HCT116 (cell line): ENCODE results near the gene SYDE2. TPM values are rescaled to one million over a fixed set of nuclear protein-coding genes. Genes with fewer than 3 reads are reported as not detected.

ENCODE experiments used
- ATAC-seq: fragments of 200-7000 bp; cut with Tn5 transposase; 2 replicates; pipeline ENCODE4 v1.9.1; 2020; ENCODE audit warnings: mild to moderate bottlenecking, moderate library complexity
- BruUV-seq: library from RNA; stranded (reverse); fragments of 400-500 nt; replicated peaks from 2 replicates; lab custom pipeline; 2021; lab: Mats Ljungman, UMichigan
- CTCF ChIA-PET: fragments of 300-600 bp; sonication (Branson Sonifier 250); formaldehyde crosslinking; loops from one replicate; lab custom pipeline; 2021; ENCODE audit warnings: antibody characterized with exemption; lab: Charles Lee
- POLR2A ChIA-PET: fragments of 300-600, 350-600 bp; sonication (Branson Sonifier 250); formaldehyde crosslinking; loops from one replicate; lab custom pipeline; 2021; ENCODE audit warnings: antibody characterized with exemption; lab: Charles Lee
- RAD21 ChIA-PET, 2 experiments: fragments of 300-600 bp; sonication (Branson Sonifier 250); formaldehyde crosslinking; loops; one replicate each; lab custom pipeline; 2023; ENCODE audit warnings: low total read pairs in 2 of 2; ENCODE audit not compliant: uncharacterized antibody in 2 of 2, unreplicated experiment in 2 of 2, low non-redundant PET in 1 of 2; lab: Charles Lee
- DNase-seq: peaks from one replicate; pipeline ENCODE4 v3.0.0-alpha.2; 2010; ENCODE audit warnings: low read depth, low spot score
- H2AFZ ChIP-seq: fragments of 200-600 bp; shearing (Covaris generic), sonication (generic); 2 replicates; pipeline ENCODE4 v1.6.1; 2017; ENCODE audit warnings: low read depth, mixed run types, mixed read lengths, antibody characterized with exemption, low read length; ENCODE audit not compliant: poor library complexity, severe bottlenecking
- H3K27ac ChIP-seq: 2 replicates; pipeline ENCODE4 v1.5.1; 2012; ENCODE audit warnings: low read depth, low read length
- H3K27me3 ChIP-seq: fragments of 200-600 bp; sonication (generic); 2 replicates; pipeline ENCODE4 v1.6.1; 2016; ENCODE audit warnings: mixed run types, low read length, mixed read lengths; ENCODE audit not compliant: insufficient read depth
- H3K36me3 ChIP-seq, 2 experiments: fragments of 200-500 bp in 1 of 2; fragments of 200-600 bp in 1 of 2; sonication (Bioruptor generic) in 1 of 2; sonication (generic) in 1 of 2; 2 replicates each; pipeline versions ENCODE4 v1.5.1 to v1.6.1; 2014 to 2016; ENCODE audit warnings: low read length in 2 of 2, inconsistent platforms in 1 of 2, mixed read lengths in 1 of 2, mixed run types in 1 of 2; ENCODE audit not compliant: insufficient read depth in 2 of 2, control insufficient read depth in 1 of 2
- H3K4me1 ChIP-seq, 2 experiments: fragments of 200-600 bp in 1 of 2; sonication (generic) in 1 of 2; 2 replicates each; pipeline versions ENCODE4 v1.5.1 to v1.6.1; 2012 to 2017; ENCODE audit warnings: low read length in 2 of 2, inconsistent platforms in 1 of 2, mild to moderate bottlenecking in 1 of 2, mixed read lengths in 1 of 2, mixed run types in 1 of 2, moderate library complexity in 1 of 2; ENCODE audit not compliant: insufficient read depth in 2 of 2, control insufficient read depth in 1 of 2
- H3K4me2 ChIP-seq: fragments of 200-600 bp; sonication (generic); 2 replicates; pipeline ENCODE4 v1.6.1; 2017; ENCODE audit warnings: mixed run types, low read length, mixed read lengths
- H3K4me3 ChIP-seq, 2 experiments: fragments of 200-600 bp in 1 of 2; sonication (generic) in 1 of 2; replicated peaks in 1 of 2; 2 replicates each; pipeline ENCODE4 v1.5.1; 2011 to 2016; ENCODE audit warnings: low read length in 2 of 2, control low read depth in 1 of 2, low read depth in 1 of 2, mild to moderate bottlenecking in 1 of 2, mixed read lengths in 1 of 2, mixed run types in 1 of 2
- H3K79me2 ChIP-seq: fragments of 200-600 bp; sonication (generic); 2 replicates; pipeline ENCODE4 v1.6.1; 2017; ENCODE audit warnings: mild to moderate bottlenecking, mixed run types, low read length, moderate library complexity, mixed read lengths; ENCODE audit not compliant: insufficient read depth
- H3K9ac ChIP-seq: fragments of 200-600 bp; sonication (generic); 2 replicates; pipeline ENCODE4 v1.6.1; 2016; ENCODE audit warnings: low read length, mixed read lengths
- H3K9me2 ChIP-seq: fragments of 200-600 bp; sonication (generic), shearing (Covaris generic); 2 replicates; pipeline ENCODE4 v1.6.1; 2017; ENCODE audit warnings: mixed run types, mild to moderate bottlenecking, moderate library complexity; ENCODE audit not compliant: insufficient read depth
- H3K9me3 ChIP-seq, 2 experiments: fragments of 200-500 bp in 1 of 2; fragments of 200-600 bp in 1 of 2; sonication (Bioruptor generic) in 1 of 2; sonication (generic) in 1 of 2; 2 replicates each; pipeline ENCODE4 v1.6.1; 2014 to 2017; ENCODE audit warnings: low read length in 2 of 2, mixed read lengths in 2 of 2, inconsistent platforms in 1 of 2, low read depth in 1 of 2, mild to moderate bottlenecking in 1 of 2, mixed run types in 1 of 2, moderate library complexity in 1 of 2; ENCODE audit not compliant: control insufficient read depth in 1 of 2, insufficient read depth in 1 of 2
- H4K20me1 ChIP-seq: fragments of 200-600 bp; sonication (generic), shearing (Covaris generic); 2 replicates; pipeline ENCODE4 v1.6.1; 2017; ENCODE audit warnings: mixed run types, mild to moderate bottlenecking, moderate library complexity; ENCODE audit not compliant: insufficient read depth
- CBX3 ChIP-seq: IDR thresholded peaks from 2 replicates; pipeline ENCODE4 v1.6.1; 2012; ENCODE audit warnings: low read depth
- CEBPB ChIP-seq: IDR thresholded peaks from 2 replicates; pipeline ENCODE4 v1.6.1; 2012; ENCODE audit warnings: low read depth
- CTCF ChIP-seq, 3 experiments: fragments of 200-600 bp in 1 of 3; sonication (generic) in 1 of 3; IDR thresholded peaks in 2 of 3; conservative IDR thresholded peaks in 1 of 3; 2 replicates each; pipeline ENCODE4 v1.5.1; 2012 to 2017; ENCODE audit warnings: low read depth in 2 of 3, low read length in 2 of 3, antibody characterized with exemption in 1 of 3, borderline replicate concordance in 1 of 3, control low read depth in 1 of 3, mild to moderate bottlenecking in 1 of 3, mixed read lengths in 1 of 3, mixed run types in 1 of 3, moderate library complexity in 1 of 3; ENCODE audit not compliant: insufficient read depth in 1 of 3
- EGR1 ChIP-seq: IDR thresholded peaks from 2 replicates; pipeline ENCODE4 v1.6.1; 2012; ENCODE audit warnings: low read depth
- ELF1 ChIP-seq: IDR thresholded peaks from 2 replicates; pipeline ENCODE4 v1.6.1; 2012; ENCODE audit warnings: low read depth, borderline replicate concordance
- EZH2phosphoT487 ChIP-seq: fragments of 200-600 bp; IDR thresholded peaks from 2 replicates; pipeline ENCODE4 v1.6.1; 2018; ENCODE audit warnings: antibody characterized with exemption, borderline replicate concordance
- FOSL1 ChIP-seq: IDR thresholded peaks from 2 replicates; pipeline ENCODE4 v1.6.1; 2012; ENCODE audit warnings: low read depth
- JUND ChIP-seq: IDR thresholded peaks from 2 replicates; pipeline ENCODE4 v1.6.1; 2012
- MAX ChIP-seq: IDR thresholded peaks from 2 replicates; pipeline ENCODE4 v1.6.1; 2012
- POLR2AphosphoS5 ChIP-seq: IDR thresholded peaks from 2 replicates; pipeline ENCODE4 v1.6.1; 2011; ENCODE audit warnings: mild to moderate bottlenecking, low read depth, low read length, moderate library complexity
- RAD21 ChIP-seq: IDR thresholded peaks from 2 replicates; pipeline ENCODE4 v1.6.1; 2012; ENCODE audit warnings: low read depth, mild to moderate bottlenecking
- SIN3A ChIP-seq: IDR thresholded peaks from 2 replicates; pipeline ENCODE4 v1.6.1; 2012; ENCODE audit warnings: low read depth
- ZBTB33 ChIP-seq: IDR thresholded peaks from 2 replicates; pipeline ENCODE4 v1.6.1; 2011; ENCODE audit warnings: mild to moderate bottlenecking, low read length, moderate library complexity; ENCODE audit not compliant: insufficient replicate concordance; ENCODE audit errors: extremely low read depth
- ZNF274 ChIP-seq: fragments of 200-500 bp; sonication (Bioruptor generic); IDR thresholded peaks from 2 replicates; pipeline ENCODE4 v1.6.1; 2014; ENCODE audit warnings: mild to moderate bottlenecking, low read depth, low read length, inconsistent platforms
- intact Hi-C: fragments of 100-400 bp; cut with micrococcal nuclease; formaldehyde crosslinking; loops from 2 replicates; pipeline ENCODE4 v1.10.0; 2022
- total RNA-seq: library from RNA; stranded (reverse); gene quantifications from one replicate; pipeline ENCODE4 v1.2.1, GENCODE V29; 2021; ENCODE audit not compliant: unreplicated experiment

SYDE2 gene
- total RNA-seq, 1 experiment from 2014 or later: 5.3 TPM

GRCh38 chr1:85111695-85112094 is 89.1 kb downstream of the SYDE2 start:
- no peak for ATAC-seq
- H3K27me3 ChIP-seq: no peaks in the 10 kb centered on the region
- no peak overlapping the region for H3K4me2 ChIP-seq
- ChIA-PET CTCF (no interaction called here), POLR2A (no interaction called here), RAD21 (no interaction called here)
- no peaks in the 10 kb centered on the region for H3K36me3 ChIP-seq
- no peaks in the 10 kb centered on the region for H3K4me1 ChIP-seq
- H3K4me3 ChIP-seq: no peak overlapping the region
- intact Hi-C loops: no loop called here
- H3K9me2 ChIP-seq: no peaks in the 10 kb centered on the region
- DNase-seq: no peak
- H3K79me2 ChIP-seq: no peaks in the 10 kb centered on the region
- no peak overlapping the region for H3K27ac ChIP-seq
- TF ChIP-seq CEBPB: no peak
- no peak for TF ChIP-seq ELF1
- TF ChIP-seq JUND: no peak
- no peak for TF ChIP-seq EGR1
- no peak for TF ChIP-seq ZNF274
- no peak for TF ChIP-seq EZH2phosphoT487
- TF ChIP-seq CBX3: no peak
- TF ChIP-seq POLR2AphosphoS5: no peak
- no peak for TF ChIP-seq SIN3A
- TF ChIP-seq FOSL1: no peak
- H2AFZ ChIP-seq: no peak overlapping the region
- H3K9ac ChIP-seq: no peak overlapping the region
- no TSS peak for BruUV-seq
- no peaks in the 10 kb centered on the region for H4K20me1 ChIP-seq
- H3K9me3 ChIP-seq: no peaks in the 10 kb centered on the region

- CTCF ChIA-PET: interaction anchor here (0.7 to 3.5 kb wide), 13 partner anchors 14 to 198 kb away, joined by 3 to 65 read pairs (median 6); partner anchors contain the start of genes BCL10 and C1orf52
- TF ChIP-seq CTCF (IDR thresholded peaks at IDR 0.05 in 2 of 3, conservative IDR thresholded peaks at IDR 0.05 in 1 of 3; ENCODE audit: borderline replicate concordance in 1 of 3, insufficient read depth in 1 of 3, low read depth in 2 of 3, low read length in 2 of 3) (peak; percentile 77 to 86 (median 85)), MAX (peak; percentile 61; the same call in 1 of the 2 replicates), RAD21 (peak; percentile 89), ZBTB33 (no peak)
- H3K4me3 ChIP-seq: no peak overlapping the region
- no peaks in the 10 kb centered on the region for H3K79me2 ChIP-seq
- H3K27me3 ChIP-seq: no peaks in the 10 kb centered on the region
- peak overlapping the region; percentile 24 for H2AFZ ChIP-seq
- no TSS peak for BruUV-seq
- H3K36me3 ChIP-seq: no peaks in the 10 kb centered on the region
- RAD21 ChIA-PET: interaction anchor here (1.4 to 2.4 kb wide), 6 partner anchors 131 to 165 kb away, joined by 4 to 13 read pairs (median 8); no protein-coding TSS in a partner anchor
- no peaks in the 10 kb centered on the region for H4K20me1 ChIP-seq
- H3K9me3 ChIP-seq: no peaks in the 10 kb centered on the region
- ATAC-seq: peak; percentile 100
- H3K9me2 ChIP-seq: no peaks in the 10 kb centered on the region
- POLR2A ChIA-PET: no interaction called here
- no peak overlapping the region for H3K27ac ChIP-seq
- peak; percentile 53 for DNase-seq
- H3K9ac ChIP-seq: no peak overlapping the region
- intact Hi-C loops: loop anchor here (1.0 to 10.0 kb wide), 4 partner anchors 131 to 165 kb away; partner anchors contain the start of gene C1orf52
- H3K4me1 ChIP-seq: no peaks in the 10 kb centered on the region
- no peak overlapping the region for H3K4me2 ChIP-seq
Observed at GRCh38 chr1:85109475-85109874, 91.3 kb downstream of the SYDE2 start.
